HG03175 (cell line): ENCODE results near the gene BTBD10.

Experiments used
- ATAC-seq: cut with Tn5 transposase; IDR thresholded peaks from one replicate; pipeline ENCODE4 v1.9.1; 2021; ENCODE audit warnings: mild to moderate bottlenecking, moderate library complexity; ENCODE audit not compliant: unreplicated experiment

Gene BTBD10

DNA sequence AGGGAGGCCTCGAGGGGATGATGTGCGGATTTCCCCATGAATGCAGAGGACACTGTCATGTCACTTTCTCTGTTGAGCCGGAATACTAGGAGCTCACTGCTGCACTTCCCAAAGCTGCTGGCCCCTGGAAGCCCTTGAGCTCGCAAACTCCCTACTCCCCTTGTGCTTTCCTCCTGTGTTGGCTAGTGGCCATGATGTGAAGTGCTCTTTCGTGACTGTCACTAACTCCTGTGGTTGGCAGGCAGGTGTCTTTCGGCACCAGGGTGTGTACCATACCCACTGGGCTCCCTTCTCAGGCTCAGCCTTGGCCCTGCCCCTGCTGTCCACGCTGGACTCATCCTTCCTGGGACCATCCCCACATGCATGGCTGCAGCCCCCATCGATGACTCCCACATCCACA, 86.2 kb downstream of the BTBD10 start:
- no peak for ATAC-seq

DNA sequence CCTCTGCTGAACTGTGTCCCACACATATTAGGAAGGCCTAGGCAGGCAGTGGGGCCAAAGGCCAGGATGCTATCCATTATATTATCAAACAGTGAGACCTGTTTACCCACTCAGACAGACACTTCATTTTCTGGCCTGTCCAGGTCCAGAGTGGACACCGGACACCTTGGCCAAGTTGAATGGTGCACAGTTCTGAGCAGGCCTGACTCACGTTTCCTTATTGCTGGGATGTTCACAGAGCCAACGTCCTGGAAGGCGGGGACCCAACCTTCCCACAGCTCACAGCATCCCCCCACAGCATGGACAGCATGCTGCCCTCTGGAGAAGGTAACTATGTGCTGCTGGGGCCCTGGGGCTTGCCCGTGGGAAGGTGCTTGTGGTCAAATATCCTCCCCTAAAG, 86.6 kb downstream of the BTBD10 start:
- no peak for ATAC-seq

DNA sequence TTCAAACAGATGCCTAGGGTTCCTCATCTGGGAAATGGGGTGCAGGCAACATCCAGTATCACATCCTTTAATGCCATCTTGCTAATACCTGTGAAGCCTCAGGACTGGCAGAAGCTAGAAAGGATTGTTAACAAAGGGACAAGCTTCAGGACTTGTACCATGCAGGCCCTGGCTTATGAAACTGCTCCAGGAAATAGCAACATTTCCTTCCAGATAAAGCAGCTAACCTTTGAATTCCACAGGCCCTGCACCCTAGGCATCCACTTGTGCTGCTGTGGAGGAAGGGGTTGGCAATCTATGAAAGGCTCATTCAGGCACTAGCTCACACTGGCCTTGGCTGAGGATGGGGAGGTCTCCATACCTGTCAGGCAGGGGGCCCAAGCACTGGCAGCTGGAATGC, 87.2 kb downstream of the BTBD10 start:
- no peak for ATAC-seq

DNA sequence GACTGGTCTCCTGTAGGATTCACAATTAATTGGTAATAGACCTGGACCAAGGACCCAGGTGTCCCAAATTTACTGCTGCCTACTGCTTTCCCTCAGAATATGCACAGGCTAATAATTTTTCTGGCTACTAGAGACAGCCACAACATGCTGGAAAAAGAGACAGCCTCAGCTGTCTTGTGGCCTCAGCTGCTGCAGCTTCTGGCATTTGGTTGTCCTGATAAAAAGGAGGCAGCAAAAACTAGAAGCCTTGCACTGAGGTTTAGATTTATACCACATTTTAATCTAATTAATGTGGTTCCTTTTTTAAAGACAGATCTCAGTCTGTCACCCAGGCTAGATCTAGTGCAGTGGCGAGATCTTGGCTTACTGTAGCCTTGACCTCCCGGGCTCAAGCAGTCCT, 89.8 kb downstream of the BTBD10 start:
- no peak for ATAC-seq

DNA sequence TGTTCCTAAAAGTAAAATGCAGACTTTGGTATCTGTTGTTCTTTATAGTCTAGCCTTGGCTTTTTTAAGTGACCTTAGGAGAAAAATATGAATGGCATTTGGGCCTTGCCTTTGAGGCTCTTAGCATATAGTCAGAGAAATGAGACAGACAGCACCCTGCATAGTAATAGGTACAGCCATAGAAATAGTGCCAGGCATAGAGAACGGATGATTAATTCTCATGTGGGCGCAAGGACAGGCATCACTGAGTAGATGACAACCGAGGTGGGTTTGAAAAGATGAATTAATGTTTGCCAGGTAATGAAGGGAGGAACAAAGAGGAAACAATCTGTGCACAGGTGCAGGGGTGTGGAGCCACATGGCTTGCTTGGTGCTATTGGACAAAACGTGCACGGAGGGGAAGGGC, 95.0 kb downstream of the BTBD10 start:
- ATAC-seq, result no peak

DNA sequence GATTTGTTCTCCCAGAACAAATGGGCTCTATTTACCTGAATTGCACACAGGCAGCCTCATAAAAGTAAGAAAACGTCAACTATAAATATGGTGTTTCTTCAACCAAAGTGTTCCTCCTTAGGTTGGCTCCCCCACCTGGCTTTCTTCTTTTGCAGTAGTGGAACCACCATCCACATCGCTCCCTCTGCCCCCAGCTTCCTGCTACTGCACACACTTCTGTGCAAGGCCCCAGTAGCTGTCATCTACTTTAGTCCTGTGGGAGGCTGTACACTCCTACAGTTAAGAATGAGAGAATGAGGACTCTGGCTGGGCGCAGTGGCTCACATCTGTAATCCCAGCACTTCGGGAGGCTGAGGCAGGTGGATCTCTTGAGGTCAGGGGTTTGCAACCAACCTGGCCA, 95.9 kb downstream of the BTBD10 start:
- no peak for ATAC-seq

DNA sequence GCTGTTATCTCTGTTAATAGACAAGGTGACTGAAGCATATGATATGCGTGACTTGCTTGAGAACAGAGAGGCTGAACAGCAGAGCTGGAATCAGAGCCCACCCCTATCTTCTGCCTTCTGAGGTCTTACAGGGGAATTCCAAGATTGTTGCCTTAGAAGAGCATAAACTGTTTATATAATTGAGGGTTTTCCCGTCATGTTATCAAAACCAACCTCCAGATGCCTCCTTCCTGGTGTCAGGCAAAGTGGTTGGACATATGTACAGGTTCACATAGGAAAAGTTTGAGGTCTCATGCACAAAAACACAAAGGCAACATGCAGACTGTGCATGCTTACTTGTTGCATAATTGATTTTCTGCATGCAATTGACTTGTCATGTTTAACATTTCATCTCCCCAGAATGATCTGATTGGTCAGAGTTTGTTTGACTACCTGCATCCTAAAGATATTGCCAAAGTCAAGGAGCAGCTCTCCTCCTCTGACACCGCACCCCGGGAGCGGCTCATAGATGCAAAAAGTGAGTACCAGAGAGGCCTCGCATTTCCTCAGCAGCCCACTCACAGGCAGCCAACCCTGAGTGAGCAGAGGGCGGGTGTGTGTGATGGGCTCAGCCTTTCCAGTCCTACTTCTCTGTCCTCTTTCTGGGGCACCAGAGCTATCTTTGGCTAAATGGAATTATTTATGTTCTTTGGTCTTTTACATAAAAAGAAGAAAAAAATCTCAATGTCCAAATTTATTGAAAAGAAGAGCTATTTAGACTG, 96.6 kb downstream of the BTBD10 start:
- ATAC-seq, result no peak

DNA sequence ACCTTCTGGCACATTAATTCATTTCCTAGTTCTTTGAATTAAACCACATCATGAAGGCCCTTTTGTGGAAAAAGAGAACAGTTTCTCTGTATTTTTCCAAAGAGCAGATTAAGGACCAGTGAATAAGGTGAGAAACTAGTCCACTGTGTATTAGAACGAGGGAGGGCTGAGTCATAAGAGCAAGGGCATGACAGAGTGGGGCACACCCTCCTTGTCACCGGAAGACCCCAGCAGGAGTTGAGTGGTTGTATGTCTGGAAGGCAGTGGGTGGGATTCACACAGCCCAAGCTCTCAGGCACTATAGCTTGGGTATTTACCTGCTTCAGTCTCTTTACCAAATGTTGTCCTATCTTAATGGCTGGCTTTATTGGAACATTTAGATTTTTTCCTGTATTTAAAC, 98.6 kb downstream of the BTBD10 start:
- no peak for ATAC-seq

DNA sequence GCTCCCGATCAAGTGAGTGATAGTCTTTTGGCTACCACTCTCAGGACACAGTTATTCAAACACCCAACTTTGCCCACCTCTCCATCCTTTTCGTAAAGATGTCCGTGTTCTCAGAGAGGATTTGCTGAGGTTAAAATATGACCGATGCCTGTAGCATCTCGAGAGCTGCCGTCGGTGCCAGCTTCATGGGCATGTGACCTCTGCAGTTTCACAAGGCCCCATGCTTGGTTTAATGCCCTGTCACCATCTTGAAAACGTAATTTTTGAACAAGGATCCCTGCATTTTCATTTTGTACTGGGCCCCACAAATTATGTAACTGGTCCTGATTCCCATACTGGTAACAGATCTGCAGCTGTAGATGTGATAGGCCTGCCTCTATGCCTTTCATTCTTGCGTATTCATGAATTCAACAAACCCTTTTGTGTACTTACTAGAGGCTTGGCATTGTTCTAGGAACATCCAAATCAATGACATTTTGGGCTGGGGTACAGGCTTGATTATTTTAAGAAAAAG, 100.4 kb downstream of the BTBD10 start:
- ATAC-seq, result no peak

DNA sequence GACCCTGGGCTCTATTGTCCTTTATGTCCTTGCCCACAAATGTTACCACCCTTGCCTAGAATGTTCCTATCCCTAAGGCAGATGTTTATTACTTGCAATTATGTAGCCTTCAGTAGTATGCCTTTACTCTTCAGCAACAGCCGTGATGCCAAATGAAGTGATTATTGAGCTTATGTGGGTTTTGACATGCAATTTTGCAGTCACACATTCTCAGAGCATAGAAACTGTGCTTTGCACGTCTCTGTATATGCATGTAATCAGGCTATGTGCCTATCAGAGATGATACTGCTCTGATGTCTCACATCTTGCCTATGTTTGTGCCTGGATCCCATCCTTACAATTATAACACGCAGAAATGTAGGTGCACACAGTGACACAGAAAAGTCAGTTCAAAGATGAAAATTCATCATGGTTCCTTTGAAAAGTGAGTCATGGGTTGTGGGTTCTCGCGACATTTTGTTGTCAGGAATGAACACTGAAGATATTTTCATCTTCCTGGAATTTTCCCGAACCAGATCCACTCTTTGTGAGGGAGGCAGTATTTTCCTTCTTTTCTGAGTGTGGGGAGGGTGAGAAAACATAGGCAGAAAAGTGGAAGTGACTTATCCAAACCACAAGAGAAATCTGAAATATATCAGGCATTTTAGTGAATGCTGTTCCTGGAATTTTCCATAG, 104.3 kb downstream of the BTBD10 start:
- no peak for ATAC-seq

DNA sequence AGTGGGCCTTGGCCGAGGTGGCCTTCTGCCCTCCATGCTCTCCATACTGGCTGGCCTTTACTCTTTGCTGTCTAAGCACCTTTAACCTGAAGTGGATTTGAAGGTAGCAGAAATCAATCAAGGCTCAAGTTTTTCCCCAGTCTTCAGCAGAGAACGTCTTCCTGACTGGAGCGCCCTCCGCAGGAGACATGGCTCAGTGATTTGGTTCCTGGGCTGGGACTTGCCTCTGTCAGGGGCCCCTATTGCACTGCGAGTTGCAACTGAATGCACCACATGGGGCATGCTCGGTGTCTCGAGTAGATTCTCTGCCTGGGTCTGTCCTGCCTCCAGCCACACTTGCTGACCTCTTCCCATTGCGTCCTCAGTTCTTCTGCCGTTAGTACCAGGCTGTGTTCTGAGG, 105.8 kb downstream of the BTBD10 start:
- no peak for ATAC-seq

DNA sequence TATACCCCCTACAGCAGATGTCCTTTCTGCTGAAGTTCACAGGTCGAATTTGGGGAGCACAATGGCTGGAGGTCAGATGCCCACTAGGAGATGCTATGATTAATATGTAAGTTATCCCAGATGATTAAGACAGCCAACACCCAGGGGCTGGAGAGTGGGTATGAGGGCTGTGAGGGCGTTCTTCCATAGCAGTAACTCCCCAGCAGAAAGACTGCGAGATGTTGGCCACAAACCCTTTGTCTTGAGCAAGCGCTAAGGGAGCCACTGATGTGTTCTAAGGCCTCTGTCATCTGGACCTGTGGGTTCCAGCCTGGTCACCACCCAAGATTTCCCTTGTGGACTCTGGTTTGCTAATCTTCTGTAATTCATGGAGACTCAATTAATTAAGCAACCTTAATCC, 107.8 kb downstream of the BTBD10 start:
- ATAC-seq, result no peak

DNA sequence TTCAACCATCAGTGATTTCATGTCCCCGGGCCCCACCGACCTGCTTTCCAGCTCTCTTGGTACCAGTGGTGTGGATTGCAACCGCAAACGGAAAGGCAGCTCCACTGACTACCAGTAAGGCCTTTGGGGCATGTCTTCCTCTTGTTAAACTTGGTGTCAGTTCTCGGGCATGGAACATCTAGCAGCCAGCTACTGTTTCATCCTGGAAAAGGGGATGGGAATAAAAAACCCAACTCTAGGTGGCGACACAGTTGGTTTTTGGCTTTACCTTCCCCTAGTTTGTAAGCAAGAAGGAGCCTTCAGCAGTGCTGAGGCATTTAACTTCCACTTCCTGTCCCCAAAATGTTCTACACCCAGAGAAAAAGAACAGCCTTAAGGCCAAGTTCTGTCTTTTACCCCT, 108.7 kb downstream of the BTBD10 start:
- ATAC-seq, result no peak

DNA sequence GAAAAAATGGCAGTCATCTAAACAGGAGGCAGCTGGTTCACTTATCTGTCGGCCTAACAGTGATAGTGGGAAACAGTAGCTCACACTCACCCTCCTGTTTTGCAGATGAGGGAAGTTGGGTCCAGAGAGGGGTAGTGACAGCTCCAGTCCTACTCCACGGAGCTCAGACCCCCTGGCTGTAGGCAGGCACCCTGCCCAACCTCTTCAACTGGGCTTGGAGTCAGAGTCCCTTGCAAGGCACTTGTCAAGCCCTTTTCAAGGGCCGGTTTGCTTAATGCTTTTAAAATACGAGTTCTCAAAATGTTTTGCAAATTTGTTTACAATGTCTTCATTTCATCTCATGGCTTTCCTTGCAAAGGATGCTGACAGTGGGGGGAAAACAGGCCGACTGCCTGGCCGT, 110.3 kb downstream of the BTBD10 start:
- no peak for ATAC-seq

DNA sequence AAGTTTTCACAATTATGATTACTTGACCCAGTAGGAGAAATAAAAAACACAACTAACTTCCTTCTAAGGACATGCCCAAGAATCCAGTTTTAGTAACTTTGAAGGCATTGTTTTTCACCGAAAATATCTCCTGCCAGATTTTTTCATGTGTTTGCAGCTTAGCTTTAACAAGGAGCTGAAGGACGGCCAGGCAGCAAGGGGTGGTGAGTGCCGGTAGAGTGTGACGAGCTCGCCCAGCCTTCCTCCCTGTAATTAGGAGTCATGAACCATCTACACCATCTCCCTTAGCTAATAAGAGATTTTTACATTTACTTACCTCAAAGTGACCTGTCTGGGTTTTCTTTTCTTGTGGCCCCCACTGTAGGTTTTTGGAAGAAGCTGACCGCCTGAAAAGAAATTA, 113.4 kb downstream of the BTBD10 start:
- no peak for ATAC-seq

DNA sequence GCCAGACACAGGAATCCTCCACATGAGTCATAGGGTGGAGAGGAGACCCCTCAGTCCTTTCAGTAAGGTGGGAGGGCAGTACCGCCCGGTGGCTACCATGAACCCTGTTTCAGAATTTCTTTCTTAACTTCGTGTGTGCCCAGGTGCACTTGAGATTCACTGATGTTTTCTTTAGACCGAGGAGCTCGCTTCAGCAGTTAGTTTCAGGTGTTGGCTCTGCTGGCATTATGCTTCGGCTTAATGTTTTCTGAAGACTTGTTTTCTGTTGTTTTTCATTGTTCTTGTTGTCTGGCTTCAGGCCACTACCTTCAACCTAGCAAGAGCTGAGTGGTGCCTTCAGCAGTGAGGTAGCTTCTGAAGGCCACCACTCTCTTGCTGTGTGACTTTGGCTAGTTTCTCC, 114.0 kb downstream of the BTBD10 start:
- no peak for ATAC-seq

DNA sequence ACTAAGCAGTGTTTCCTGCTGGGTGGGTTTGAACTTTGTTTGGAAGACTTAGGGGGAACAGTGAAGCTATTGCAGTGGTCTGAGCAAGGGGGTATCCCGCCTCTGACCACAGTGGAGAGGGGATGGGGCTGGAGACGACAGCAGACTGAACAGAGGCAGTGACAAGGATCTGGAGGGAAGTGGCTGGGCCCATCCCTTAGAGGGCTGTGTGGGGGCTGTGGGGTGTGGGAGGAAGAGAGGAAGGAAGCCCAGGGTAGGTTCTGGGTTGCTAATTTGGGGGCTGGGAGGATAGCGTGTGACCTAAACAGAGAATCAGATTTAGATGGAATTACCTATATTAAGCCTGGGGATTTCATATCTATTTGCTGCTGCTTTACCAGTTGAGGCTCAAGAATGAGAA, 114.7 kb downstream of the BTBD10 start:
- no peak for ATAC-seq

DNA sequence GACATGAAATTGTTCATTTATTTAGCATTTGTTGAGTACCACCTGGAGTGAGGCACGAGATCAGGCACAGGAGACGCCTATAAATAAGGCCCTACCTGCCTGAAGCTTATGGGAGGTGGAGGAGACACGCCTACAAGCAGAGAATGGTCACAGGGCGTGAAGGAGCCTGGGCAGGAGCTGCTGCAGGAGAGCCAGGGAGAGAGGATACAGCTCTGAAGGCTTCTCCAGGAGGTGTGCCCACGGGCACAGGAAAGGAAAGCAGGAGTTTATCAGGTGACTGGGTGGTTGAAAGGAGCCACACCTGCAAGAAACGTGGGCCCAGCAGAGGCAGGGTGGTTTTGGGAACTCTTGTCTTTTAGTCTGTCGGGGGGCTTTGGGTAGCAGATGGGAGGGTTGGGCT, 115.1 kb downstream of the BTBD10 start:
- ATAC-seq, result no peak

DNA sequence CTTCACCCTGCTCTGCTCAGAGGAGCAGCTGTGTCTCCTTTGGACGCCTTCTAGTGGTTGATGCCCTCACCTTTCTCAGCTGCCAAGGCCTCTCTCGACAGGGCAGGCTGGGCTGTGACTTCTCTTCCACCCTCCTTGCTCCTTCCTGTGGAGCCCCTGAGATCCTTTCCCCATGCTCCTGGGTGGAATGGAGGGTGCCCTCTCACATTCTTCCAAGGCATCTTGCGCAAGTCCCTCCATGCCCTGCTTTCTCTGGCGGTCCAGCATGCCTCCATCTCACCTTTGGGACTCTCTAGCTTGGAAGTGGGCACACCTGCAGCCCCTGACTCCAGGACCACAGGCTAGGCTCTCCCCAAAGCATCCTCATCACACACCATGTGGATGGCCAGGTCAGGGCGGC, 116.6 kb downstream of the BTBD10 start:
- no peak for ATAC-seq

DNA sequence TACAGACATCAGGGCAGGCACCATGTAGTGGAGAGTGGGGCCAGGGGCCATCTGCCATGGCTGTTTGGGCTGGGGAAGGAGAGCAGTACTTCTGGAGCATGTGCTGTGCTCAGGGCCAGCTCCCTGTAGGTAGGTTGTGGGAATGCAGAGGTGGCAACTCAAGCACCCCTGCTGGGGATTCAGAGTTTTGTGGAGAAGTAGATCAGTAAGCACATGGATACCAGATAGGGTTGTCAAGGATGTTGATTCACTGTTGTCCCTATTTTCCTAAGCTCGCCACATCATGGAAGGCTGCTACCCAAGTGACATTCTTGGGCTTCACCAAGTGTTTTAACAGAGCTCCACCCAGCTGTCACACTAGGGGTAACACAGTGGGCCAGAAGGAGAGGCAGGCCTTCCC, 118.2 kb downstream of the BTBD10 start:
- no peak for ATAC-seq

DNA sequence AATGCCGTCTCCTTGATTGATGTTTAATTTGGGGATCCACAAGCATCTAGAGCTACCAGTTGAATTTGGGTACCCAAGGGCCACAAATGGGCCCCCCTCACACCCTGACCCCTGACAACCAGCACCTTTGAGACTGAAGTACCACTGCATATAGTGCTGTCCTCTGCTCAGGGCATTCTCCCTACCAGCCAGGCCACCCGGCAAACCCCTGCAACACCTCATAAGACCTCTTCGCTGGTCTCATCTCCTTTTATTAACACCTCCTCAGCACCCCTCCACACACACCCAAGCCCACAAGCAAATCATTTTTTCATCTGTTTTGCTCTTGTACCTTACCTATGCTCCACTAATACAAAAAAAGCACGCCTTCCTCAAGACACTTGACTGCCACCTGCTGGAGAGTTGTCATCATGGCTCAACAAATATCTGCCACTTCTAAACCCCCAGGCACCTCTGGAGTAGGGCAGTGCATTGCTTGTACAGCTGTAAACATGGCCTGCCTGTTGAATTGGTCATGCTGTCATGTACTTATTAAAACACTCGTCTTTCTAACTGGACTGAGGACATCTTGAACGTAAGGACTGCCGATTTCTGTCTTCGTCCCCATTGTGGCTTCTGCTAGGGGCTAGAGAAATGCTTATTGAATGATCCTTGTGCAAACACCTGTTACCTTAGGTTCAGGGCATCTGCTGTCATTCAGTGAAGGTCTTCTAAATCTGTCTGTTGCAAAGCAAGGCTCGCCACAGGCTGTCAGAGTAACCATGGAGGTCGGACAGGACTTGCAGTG, 118.9 kb downstream of the BTBD10 start:
- ATAC-seq, result peak; percentile 61

DNA sequence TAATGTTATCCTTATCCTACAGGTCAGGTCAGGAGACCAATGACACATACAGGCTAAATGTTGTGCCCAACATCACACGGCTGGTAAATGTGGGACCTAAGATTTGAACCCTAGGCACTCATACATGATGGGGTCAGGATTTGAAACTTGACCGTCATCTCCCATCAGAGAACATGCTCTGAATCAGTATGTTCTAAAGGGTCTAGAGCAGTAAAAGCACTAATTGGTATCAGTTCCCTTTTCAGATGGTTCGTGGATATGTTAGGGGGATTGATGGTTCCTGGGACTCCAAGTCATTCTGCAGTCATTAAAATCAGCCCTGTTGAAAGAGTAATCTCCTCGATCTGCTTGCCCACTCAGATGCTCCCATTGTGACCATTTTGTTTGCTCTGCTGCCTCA, 120.0 kb downstream of the BTBD10 start:
- peak; percentile 47 for ATAC-seq
